HG02763 (cell line): Measurements from ENCODE around the gene TVP23B.
"Not testable (repeated sequence)": the region's sequence is repeated elsewhere in the genome, so short reads cannot be mapped to it uniquely, and the experiment has no call there.

ENCODE experiments used
- ATAC-seq: cut with Tn5 transposase; IDR thresholded peaks from one replicate; pipeline ENCODE4 v1.9.1; 2021; ENCODE audit warnings: mild to moderate bottlenecking, moderate library complexity; ENCODE audit not compliant: unreplicated experiment

TVP23B gene

GRCh38 chr17:18786890-18787289 is 5.9 kb downstream of the TVP23B start:
- ATAC-seq: not testable (repeated sequence)

- not testable (repeated sequence) for ATAC-seq
Observed at GRCh38 chr17:18791402-18791801, 10.4 kb downstream of the TVP23B start.

GRCh38 chr17:18794841-18795240 is 13.9 kb downstream of the TVP23B start:
- ATAC-seq: not testable (repeated sequence)

- not testable (repeated sequence) for ATAC-seq
Observed at GRCh38 chr17:18796887-18797286, 15.9 kb downstream of the TVP23B start.

GRCh38 chr17:18803458-18804245 is 22.7 kb downstream of the TVP23B start:
- ATAC-seq: not testable (repeated sequence)

- ATAC-seq: not testable (repeated sequence)
Observed at GRCh38 chr17:18815924-18816323, 34.9 kb downstream of the TVP23B start.

GRCh38 chr17:18816489-18817371 is 35.7 kb downstream of the TVP23B start:
- ATAC-seq: not testable (repeated sequence)

GRCh38 chr17:18821430-18821829 is 40.4 kb downstream of the TVP23B start:
- ATAC-seq: not testable (repeated sequence)

GRCh38 chr17:18827613-18828012 is 46.6 kb downstream of the TVP23B start:
- ATAC-seq: not testable (repeated sequence)

- ATAC-seq: no peak
Observed at GRCh38 chr17:18848501-18848900, 67.5 kb downstream of the TVP23B start.

GRCh38 chr17:18850679-18851078 is 69.7 kb downstream of the TVP23B start:
- ATAC-seq: no peak

GRCh38 chr17:18851201-18851600 is 70.2 kb downstream of the TVP23B start:
- ATAC-seq: no peak

- ATAC-seq: no peak
Observed at GRCh38 chr17:18854956-18855355, 74.0 kb downstream of the TVP23B start.

GRCh38 chr17:18855831-18856569 is 75.0 kb downstream of the TVP23B start:
- ATAC-seq: peak; percentile 76
